Thoracic aorta (tissue), 2 donors: ENCODE results near the gene STK33. TPM values are rescaled to one million over a fixed set of nuclear protein-coding genes. Genes with fewer than 3 reads are reported as not detected.

ENCODE experiments used
- ATAC-seq: fragments of 150-250 bp; one replicate; pipeline ENCODE4 v1.8.0; 2017; ENCODE audit warnings: low read depth; ENCODE audit not compliant: insufficient number of reproducible peaks, low FRiP score
- DNase-seq: peaks from one replicate; pipeline ENCODE4 v3.0.0-alpha.2; 2020; ENCODE audit warnings: low spot score
- H3K27ac ChIP-seq, 2 donors: fragments of 200-600 bp; sonication (generic); 1 replicate in 1 of 2; 2 replicates in 1 of 2; pipeline ENCODE4 v1.5.1; 2016; ENCODE audit warnings: mild to moderate bottlenecking in 2 of 2, moderate library complexity in 2 of 2
- H3K27me3 ChIP-seq: fragments of 200-600 bp; sonication (generic); replicated peaks from 2 replicates; pipeline ENCODE4 v1.6.0; 2016; ENCODE audit warnings: mild to moderate bottlenecking; ENCODE audit not compliant: insufficient read depth
- H3K36me3 ChIP-seq: fragments of 200-600 bp; sonication (generic); one replicate; pipeline ENCODE4 v1.5.1; 2016
- H3K4me1 ChIP-seq, 2 donors: fragments of 200-600 bp; sonication (generic); 1 replicate in 1 of 2; 2 replicates in 1 of 2; pipeline versions ENCODE4 v1.5.1 to v1.6.0; 2016; ENCODE audit warnings: low read depth in 2 of 2, mild to moderate bottlenecking in 1 of 2; ENCODE audit not compliant: control insufficient read depth in 1 of 2
- H3K4me3 ChIP-seq: fragments of 200-600 bp; sonication (generic); 2 replicates; pipeline ENCODE4 v1.5.1; 2016; ENCODE audit warnings: mild to moderate bottlenecking
- H3K9me3 ChIP-seq: fragments of 200-600 bp; sonication (generic); 2 replicates; pipeline ENCODE4 v1.5.1; 2016
- CTCF ChIP-seq: fragments of 200-600 bp; sonication (generic); IDR thresholded peaks from one replicate; pipeline ENCODE4 v1.5.1; 2019; ENCODE audit warnings: antibody characterized with exemption
- total RNA-seq, 2 donors: library from RNA; depleted of rRNA; stranded (reverse); fragments of >200 nt; gene quantifications; one replicate each; pipeline versions ENCODE4 v1.1.0 to v1.2.3, GENCODE V29; 2016

Gene STK33
- total RNA-seq, 2 donors from 2014 or later: 1.3 TPM; not detected in 1

- Histone ChIP-seq H3K36me3 (no peaks in the 10 kb centered on the region), H3K4me3 (no peak overlapping the region), H3K27me3 (no peaks in the 10 kb centered on the region), H3K27ac (no peak overlapping the region), H3K4me1 (no peaks in the 10 kb centered on the region), H3K9me3 (no peaks in the 10 kb centered on the region)
- DNase-seq: no peak
- no peak for ATAC-seq
- no peak for TF ChIP-seq CTCF
Observed at GRCh38 chr11:8363921-8364320, 230.1 kb downstream of the STK33 start.

GRCh38 chr11:8362899-8363298 is 231.1 kb downstream of the STK33 start:
- no peaks in the 10 kb centered on the region for H3K4me1 ChIP-seq
- H3K36me3 ChIP-seq: no peaks in the 10 kb centered on the region
- no peaks in the 10 kb centered on the region for H3K27me3 ChIP-seq
- TF ChIP-seq CTCF: no peak
- no peaks in the 10 kb centered on the region for H3K9me3 ChIP-seq
- ATAC-seq: no peak
- H3K4me3 ChIP-seq: no peak overlapping the region
- DNase-seq: no peak
- H3K27ac ChIP-seq: no peak overlapping the region

DNA sequence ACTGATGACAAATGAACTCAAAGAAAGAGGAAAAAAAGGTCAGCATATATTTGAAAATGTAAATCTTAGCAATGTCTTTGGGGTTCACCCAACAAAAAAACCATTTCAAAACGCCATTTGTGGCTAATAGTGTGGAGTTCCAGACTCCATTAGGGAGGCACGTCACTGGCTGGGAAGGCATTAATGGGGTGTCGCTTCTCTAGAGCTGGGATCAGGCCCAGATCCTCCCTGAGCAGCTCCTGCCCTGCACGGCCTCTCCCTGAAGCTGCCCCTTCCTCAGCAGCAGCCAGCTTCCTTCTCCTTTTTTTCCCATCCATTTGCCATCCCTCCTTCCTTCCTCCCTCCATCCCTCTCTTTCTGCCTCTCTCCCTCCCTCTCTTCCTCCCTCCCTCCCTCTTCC is 231.5 kb downstream of the STK33 start:
- DNase-seq: no peak

DNA sequence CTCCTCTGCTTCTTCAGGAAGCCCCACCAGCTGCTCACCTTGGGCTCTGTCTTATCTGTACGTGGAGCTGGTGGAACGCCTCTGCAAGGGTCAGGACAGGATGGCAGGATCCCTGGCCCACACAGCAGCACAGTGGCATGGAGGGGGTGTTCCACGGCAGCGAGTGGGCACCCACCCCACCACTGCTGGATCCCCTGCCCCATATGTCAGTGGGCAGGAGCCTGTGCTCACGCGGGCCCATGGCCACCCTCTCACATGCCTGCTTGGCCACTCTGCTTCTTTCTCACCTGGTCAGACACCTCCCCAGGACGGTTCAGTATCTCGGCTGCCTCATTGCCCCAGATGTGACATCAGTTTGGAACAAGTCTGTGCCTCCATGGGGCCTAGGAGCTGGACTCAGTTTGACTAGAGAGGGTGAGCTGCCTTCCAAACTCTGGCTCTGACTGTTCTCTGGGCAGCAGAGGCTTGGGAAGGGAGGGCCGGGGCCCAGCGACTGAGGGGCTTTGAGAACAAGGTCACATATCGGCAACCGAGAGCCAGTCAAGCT is 232.3 kb downstream of the STK33 start:
- no peaks in the 10 kb centered on the region for H3K4me1 ChIP-seq
- no peaks in the 10 kb centered on the region for H3K27me3 ChIP-seq
- DNase-seq (no peak), ATAC-seq (no peak)
- H3K4me3 ChIP-seq: no peak overlapping the region
- H3K9me3 ChIP-seq: no peaks in the 10 kb centered on the region
- H3K27ac ChIP-seq: no peak overlapping the region
- H3K36me3 ChIP-seq: no peaks in the 10 kb centered on the region
- no peak for TF ChIP-seq CTCF

More for the DNA sequence above, 231.5 kb downstream of the STK33 start:
- no peaks in the 10 kb centered on the region for H3K4me1 ChIP-seq
- TF ChIP-seq CTCF: no peak
- H3K27me3 ChIP-seq: no peaks in the 10 kb centered on the region
- no peaks in the 10 kb centered on the region for H3K9me3 ChIP-seq
- no peak overlapping the region for H3K27ac ChIP-seq
- ATAC-seq: no peak
- no peaks in the 10 kb centered on the region for H3K36me3 ChIP-seq
- no peak overlapping the region for H3K4me3 ChIP-seq

GRCh38 chr11:8361206-8361605 is 232.8 kb downstream of the STK33 start:
- H3K36me3 ChIP-seq: no peaks in the 10 kb centered on the region
- no peaks in the 10 kb centered on the region for H3K9me3 ChIP-seq
- ATAC-seq (no peak), DNase-seq (no peak)
- no peaks in the 10 kb centered on the region for H3K4me1 ChIP-seq
- no peak for TF ChIP-seq CTCF
- H3K4me3 ChIP-seq: no peak overlapping the region
- H3K27ac ChIP-seq: no peak overlapping the region
- H3K27me3 ChIP-seq: no peaks in the 10 kb centered on the region
